Aortic smooth muscle cell (primary cell): Measurements from ENCODE around the gene FLG. TPM values are rescaled to one million over a fixed set of nuclear protein-coding genes. Genes with fewer than 3 reads are reported as not detected.

Experiments
- total RNA-seq: library from RNA; depleted of rRNA; stranded (reverse); fragments of >200 nt; gene quantifications from 2 replicates; pipeline ENCODE4 v1.2.3, GENCODE V29; 2014

Gene FLG
- total RNA-seq: not detected in 2 replicates

GRCh38 chr1:152325111-152325510 lies at the start of gene FLG:
Gene FLG (minus strand): TSS chr1:152325239. CDS start chr1:152315456, 9,783 bp downstream.

DNA sequence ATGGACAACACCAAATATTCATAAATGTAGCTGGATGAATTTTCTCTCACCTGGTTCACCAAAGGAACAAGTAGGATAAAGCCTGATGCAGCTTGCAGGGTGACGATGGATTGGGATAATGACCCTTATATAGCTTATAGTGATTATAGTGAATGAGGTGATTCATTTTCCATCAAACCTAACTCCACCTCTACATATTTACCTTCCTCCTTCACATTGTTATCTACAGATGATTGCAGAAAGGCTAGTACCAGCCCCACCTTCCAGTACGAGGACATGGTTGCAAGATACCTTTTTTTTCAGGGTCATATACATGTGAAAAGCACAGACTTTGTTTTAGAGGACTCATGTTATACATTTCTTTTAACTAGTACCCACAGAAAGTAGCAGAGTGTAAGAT lies 34.9 kb upstream of the FLG start, which contains the start of gene FLG2:
Gene FLG2, minus strand, starts transcription at position 101 of the 400 bp plus-strand sequence. CDS start 1,122 bp downstream, outside the sequence.

Other genes starting within 250 kb of the FLG start
- not detected in 2 replicates for gene TCHHL1, start 236.2 kb downstream of the FLG start, total RNA-seq
- gene TCHH, start 209.8 kb downstream of the FLG start, total RNA-seq: under 0.01 TPM in 1 of 2 replicates, not detected in the other
- not detected in 2 replicates for gene RPTN, start 166.0 kb downstream of the FLG start, total RNA-seq
- not detected in 2 replicates for gene HRNR, start 101.0 kb downstream of the FLG start, total RNA-seq
- not detected in 2 replicates for gene FLG2, start 34.8 kb upstream of the FLG start, total RNA-seq
- gene CRNN, start 89.0 kb upstream of the FLG start, total RNA-seq: not detected in 2 replicates
- not detected in 2 replicates for gene LCE5A, start 185.6 kb upstream of the FLG start, total RNA-seq
- gene CRCT1, start 189.2 kb upstream of the FLG start, total RNA-seq: not detected in 2 replicates
- gene LCE3E, start 241.5 kb upstream of the FLG start, total RNA-seq: not detected in 2 replicates